Liver (tissue), 9 donors: Measurements from ENCODE around the gene SCN1A. TPM values are rescaled to one million over a fixed set of nuclear protein-coding genes. Genes with fewer than 3 reads are reported as not detected.

Experiments
- DNase-seq: peaks from one replicate; pipeline ENCODE4 v3.0.0-alpha.2; 2017; ENCODE audit warnings: low spot score
- H3K27ac ChIP-seq, 2 donors: one replicate each; pipeline ENCODE4 v1.7.0; 2013; ENCODE audit warnings: inconsistent platforms in 2 of 2, low read length in 2 of 2, control low read depth in 1 of 2, low read depth in 1 of 2, mild to moderate bottlenecking in 1 of 2
- H3K27me3 ChIP-seq, 4 donors: one replicate each; pipeline versions ENCODE4 v1.6.1 to v1.7.0; 2013; ENCODE audit warnings: low read length in 3 of 4, inconsistent platforms in 1 of 4, mild to moderate bottlenecking in 1 of 4, moderate library complexity in 1 of 4; ENCODE audit not compliant: control insufficient read depth in 4 of 4, insufficient read depth in 4 of 4
- H3K36me3 ChIP-seq, 4 donors: one replicate each; pipeline versions ENCODE4 v1.6.1 to v1.7.0; 2013; ENCODE audit warnings: low read length in 3 of 4, mild to moderate bottlenecking in 3 of 4, low read depth in 1 of 4, moderate library complexity in 1 of 4; ENCODE audit not compliant: control insufficient read depth in 4 of 4, insufficient read depth in 3 of 4
- H3K4me1 ChIP-seq, 4 donors: one replicate each; pipeline versions ENCODE4 v1.6.1 to v1.7.0; 2013; ENCODE audit warnings: low read length in 3 of 4, mild to moderate bottlenecking in 3 of 4, moderate library complexity in 1 of 4; ENCODE audit not compliant: control insufficient read depth in 4 of 4, insufficient read depth in 4 of 4
- H3K4me3 ChIP-seq, 3 donors: one replicate each; pipeline versions ENCODE4 v1.6.1 to v1.7.0; 2013; ENCODE audit warnings: low read length in 3 of 3, control low read depth in 1 of 3, low read depth in 1 of 3, mild to moderate bottlenecking in 1 of 3
- H3K9ac ChIP-seq, 2 donors: one replicate each; pipeline ENCODE4 v1.7.0; 2013; ENCODE audit warnings: low read length in 2 of 2, mild to moderate bottlenecking in 2 of 2, moderate library complexity in 2 of 2, control low read depth in 1 of 2, low read depth in 1 of 2
- H3K9me3 ChIP-seq, 4 donors: one replicate each; pipeline versions ENCODE4 v1.6.1 to v1.7.0; 2013; ENCODE audit warnings: low read length in 3 of 4; ENCODE audit not compliant: control insufficient read depth in 4 of 4
- EGR1 ChIP-seq, 2 donors: IDR thresholded peaks; 2 replicates each; pipeline ENCODE4 v1.6.1; 2016 to 2018; ENCODE audit warnings: antibody characterized with exemption in 2 of 2, low read depth in 2 of 2
- FOXA1 ChIP-seq: IDR thresholded peaks from 2 replicates; pipeline ENCODE4 v1.6.1; 2016; ENCODE audit warnings: antibody characterized with exemption
- FOXA2 ChIP-seq: IDR thresholded peaks from 2 replicates; pipeline ENCODE4 v1.6.1; 2016; ENCODE audit warnings: antibody characterized with exemption
- GABPA ChIP-seq, 2 donors: IDR thresholded peaks in 1 of 2; conservative IDR thresholded peaks in 1 of 2; 2 replicates each; pipeline ENCODE4 v1.6.1; 2016; ENCODE audit warnings: antibody characterized with exemption in 2 of 2, mild to moderate bottlenecking in 1 of 2, moderate library complexity in 1 of 2
- HNF4A ChIP-seq, 2 donors: conservative IDR thresholded peaks; 2 replicates each; pipeline ENCODE4 v1.6.1; 2016; ENCODE audit warnings: antibody characterized with exemption in 2 of 2, mild to moderate bottlenecking in 2 of 2
- HNF4G ChIP-seq: IDR thresholded peaks from 2 replicates; pipeline ENCODE4 v1.6.1; 2016; ENCODE audit warnings: antibody characterized with exemption
- JUND ChIP-seq, 2 donors: IDR thresholded peaks; 2 replicates each; pipeline ENCODE4 v1.6.1; 2016; ENCODE audit warnings: antibody characterized with exemption in 2 of 2
- NR2F2 ChIP-seq: IDR thresholded peaks from 2 replicates; pipeline ENCODE4 v1.6.1; 2016; ENCODE audit warnings: antibody characterized with exemption
- RAD21 ChIP-seq, 2 donors: IDR thresholded peaks; 2 replicates each; pipeline ENCODE4 v1.6.1; 2016; ENCODE audit warnings: antibody characterized with exemption in 2 of 2, mild to moderate bottlenecking in 2 of 2
- RXRA ChIP-seq, 2 donors: IDR thresholded peaks; 2 replicates each; pipeline ENCODE4 v1.6.1; 2017 to 2018; ENCODE audit warnings: antibody characterized with exemption in 2 of 2, mild to moderate bottlenecking in 1 of 2
- SP1 ChIP-seq: IDR thresholded peaks from 2 replicates; pipeline ENCODE4 v1.6.1; 2018; ENCODE audit warnings: antibody characterized with exemption, mild to moderate bottlenecking
- TAF1 ChIP-seq: conservative IDR thresholded peaks from 2 replicates; pipeline ENCODE4 v1.6.1; 2016; ENCODE audit warnings: antibody characterized with exemption, mild to moderate bottlenecking
- YY1 ChIP-seq: IDR thresholded peaks from 2 replicates; pipeline ENCODE4 v1.6.1; 2016; ENCODE audit warnings: antibody characterized with exemption, mild to moderate bottlenecking
- WGBS: extraction: QIAGEN DNeasy Blood & Tissue Kit; methylation state at CpG from one replicate; pipeline ENCODE4 v1.1.7; 2013; 5-methylcytosine and 5-hydroxymethylcytosine counted together
- polyA plus RNA-seq, 2 donors: library from polyadenylated mRNA; stranded (reverse) in 1 of 2; unstranded in 1 of 2; fragments of 200-250 nt in 1 of 2; fragments of >200 nt in 1 of 2; fragmentation: Nextera tagmentation in 1 of 2; extraction: Ambion mirVana in 1 of 2; gene quantifications; one replicate each; pipeline versions ENCODE4 v1.2.1 to v1.2.3, GENCODE V29; 2013 to 2015
- total RNA-seq, 2 donors: library from RNA; depleted of rRNA; stranded (reverse); fragments of >200 nt; gene quantifications; one replicate each; pipeline ENCODE4 v1.2.3, GENCODE V29; 2014
- TF ChIP-seq, protein P1 (sequence below): IDR thresholded peaks from 2 replicates; pipeline ENCODE4 v1.6.1; 2016; ENCODE audit warnings: antibody characterized with exemption, mild to moderate bottlenecking
- TF ChIP-seq, protein P2 (sequence below): fragments of 150-350 bp; IDR thresholded peaks from 2 replicates; pipeline ENCODE4 v1.5.1; 2017; ENCODE audit warnings: improper control_type of control experiment, low read depth, low read length; ENCODE audit not compliant: missing input control
- TF ChIP-seq, protein P3 (sequence below): IDR thresholded peaks from 2 replicates; pipeline ENCODE4 v1.6.1; 2016; ENCODE audit warnings: antibody characterized with exemption
- TF ChIP-seq, protein P4 (sequence below): IDR thresholded peaks from 2 replicates; pipeline ENCODE4 v1.6.1; 2016; ENCODE audit warnings: antibody characterized with exemption
- donor health status: healthy.
- donor health status: healthy.
- donor health status: healthy.
- donor health status: healthy.
- donor health status: healthy.

SCN1A gene
- total and polyA plus RNA-seq, 4 donors = 0.11 TPM; not detected in 3

DNA sequence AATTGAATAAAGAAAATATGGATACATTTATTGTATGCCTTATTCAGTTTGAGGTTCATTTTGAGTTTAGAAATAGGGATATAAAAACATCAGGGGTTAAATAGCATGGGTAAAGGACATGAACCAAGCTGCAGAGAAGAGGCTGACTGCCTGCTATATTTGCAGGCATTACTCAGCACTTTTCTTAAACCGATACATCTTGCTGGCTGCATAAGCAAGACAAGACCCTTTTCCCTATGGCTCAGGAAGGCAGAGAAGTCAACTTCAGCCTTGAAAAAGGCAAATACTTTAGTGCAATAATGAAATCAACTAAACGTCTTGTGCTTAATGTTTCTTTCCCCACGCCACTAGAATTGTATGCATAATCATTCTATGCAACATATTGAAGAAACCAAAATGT is 36.4 kb downstream of the SCN1A start:
- no peak for DNase-seq
- H3K9me3 ChIP-seq = no peaks in the 10 kb centered on the region
- TF ChIP-seq TAF1 (no peak), RAD21 (IDR thresholded peaks at IDR 0.05) (no peak), HNF4G (no peak), EGR1 (IDR thresholded peaks at IDR 0.05; ENCODE audit: low read depth in 2 of 2) (no peak), RXRA (IDR thresholded peaks at IDR 0.05) (no peak), FOXA1 (no peak), NR2F2 (no peak)
- TF ChIP-seq, protein P1, sequence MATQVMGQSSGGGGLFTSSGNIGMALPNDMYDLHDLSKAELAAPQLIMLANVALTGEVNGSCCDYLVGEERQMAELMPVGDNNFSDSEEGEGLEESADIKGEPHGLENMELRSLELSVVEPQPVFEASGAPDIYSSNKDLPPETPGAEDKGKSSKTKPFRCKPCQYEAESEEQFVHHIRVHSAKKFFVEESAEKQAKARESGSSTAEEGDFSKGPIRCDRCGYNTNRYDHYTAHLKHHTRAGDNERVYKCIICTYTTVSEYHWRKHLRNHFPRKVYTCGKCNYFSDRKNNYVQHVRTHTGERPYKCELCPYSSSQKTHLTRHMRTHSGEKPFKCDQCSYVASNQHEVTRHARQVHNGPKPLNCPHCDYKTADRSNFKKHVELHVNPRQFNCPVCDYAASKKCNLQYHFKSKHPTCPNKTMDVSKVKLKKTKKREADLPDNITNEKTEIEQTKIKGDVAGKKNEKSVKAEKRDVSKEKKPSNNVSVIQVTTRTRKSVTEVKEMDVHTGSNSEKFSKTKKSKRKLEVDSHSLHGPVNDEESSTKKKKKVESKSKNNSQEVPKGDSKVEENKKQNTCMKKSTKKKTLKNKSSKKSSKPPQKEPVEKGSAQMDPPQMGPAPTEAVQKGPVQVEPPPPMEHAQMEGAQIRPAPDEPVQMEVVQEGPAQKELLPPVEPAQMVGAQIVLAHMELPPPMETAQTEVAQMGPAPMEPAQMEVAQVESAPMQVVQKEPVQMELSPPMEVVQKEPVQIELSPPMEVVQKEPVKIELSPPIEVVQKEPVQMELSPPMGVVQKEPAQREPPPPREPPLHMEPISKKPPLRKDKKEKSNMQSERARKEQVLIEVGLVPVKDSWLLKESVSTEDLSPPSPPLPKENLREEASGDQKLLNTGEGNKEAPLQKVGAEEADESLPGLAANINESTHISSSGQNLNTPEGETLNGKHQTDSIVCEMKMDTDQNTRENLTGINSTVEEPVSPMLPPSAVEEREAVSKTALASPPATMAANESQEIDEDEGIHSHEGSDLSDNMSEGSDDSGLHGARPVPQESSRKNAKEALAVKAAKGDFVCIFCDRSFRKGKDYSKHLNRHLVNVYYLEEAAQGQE = no peak
- no peaks in the 10 kb centered on the region for H3K4me1 ChIP-seq
- no peak overlapping the region for H3K27ac ChIP-seq
- H3K27me3 ChIP-seq = no peaks in the 10 kb centered on the region
- 56% methylated on average over 3 of the region's 3 CpGs for WGBS
- H3K4me3 ChIP-seq = no peak overlapping the region
- H3K36me3 ChIP-seq = no peaks in the 10 kb centered on the region
- no peak overlapping the region for H3K9ac ChIP-seq

DNA sequence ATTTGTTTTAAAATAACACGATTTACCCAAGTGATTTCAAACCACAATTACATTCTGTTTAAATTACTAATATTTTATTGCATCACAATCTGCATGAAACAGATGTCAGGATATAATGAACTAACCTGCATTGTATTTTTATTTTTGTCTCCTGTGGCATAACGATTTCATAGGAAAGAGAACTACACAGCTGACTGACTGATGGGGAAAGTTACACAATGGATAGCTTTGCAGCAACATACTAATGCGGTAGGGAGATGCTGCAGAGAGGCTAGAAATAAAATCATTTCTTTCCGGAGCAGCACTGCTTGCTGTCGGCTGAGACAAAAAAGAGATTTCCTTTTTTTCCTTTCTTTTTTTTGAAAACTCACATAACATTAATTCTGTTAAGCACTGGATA is 36.9 kb downstream of the SCN1A start:
- no peak overlapping the region for H3K4me3 ChIP-seq
- H3K9ac ChIP-seq = no peak overlapping the region
- 55% methylated on average over 5 of the region's 5 CpGs for WGBS
- H3K27me3 ChIP-seq = no peaks in the 10 kb centered on the region
- H3K4me1 ChIP-seq = no peaks in the 10 kb centered on the region
- TF ChIP-seq RXRA (IDR thresholded peaks at IDR 0.05) = no peak
- no peak for TF ChIP-seq FOXA1
- TF ChIP-seq SP1 = no peak
- no peak for TF ChIP-seq GABPA (IDR thresholded peaks at IDR 0.05 in 1 of 2, conservative IDR thresholded peaks at IDR 0.05 in 1 of 2)
- TF ChIP-seq YY1 = no peak
- TF ChIP-seq NR2F2 = no peak
- no peaks in the 10 kb centered on the region for H3K9me3 ChIP-seq
- H3K36me3 ChIP-seq = no peaks in the 10 kb centered on the region
- DNase-seq = no peak
- no peak overlapping the region for H3K27ac ChIP-seq

DNA sequence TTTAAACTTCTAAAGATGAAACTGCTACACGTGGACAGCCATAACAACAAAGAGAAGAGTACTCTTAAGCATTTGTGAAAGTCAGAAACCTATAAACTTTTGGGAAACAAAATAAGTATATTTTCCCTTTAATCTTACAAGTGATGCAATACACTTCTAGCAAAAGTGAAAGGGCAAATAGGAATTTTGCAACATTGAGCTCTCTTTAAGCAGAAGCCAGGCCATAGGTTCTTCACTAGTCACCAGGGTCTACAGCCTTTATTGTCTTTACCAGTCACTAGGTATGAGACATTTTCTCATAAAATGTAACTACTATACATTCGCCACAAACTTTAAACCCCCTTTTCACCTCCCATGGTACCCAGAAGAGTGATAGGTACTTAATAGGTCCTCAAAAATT is 37.5 kb downstream of the SCN1A start:
- H3K27ac ChIP-seq = no peak overlapping the region
- no peaks in the 10 kb centered on the region for H3K9me3 ChIP-seq
- no peak overlapping the region for H3K9ac ChIP-seq
- no peaks in the 10 kb centered on the region for H3K36me3 ChIP-seq
- 84% methylated on average over 2 of the region's 2 CpGs for WGBS
- TF ChIP-seq NR2F2 = no peak
- TF ChIP-seq, protein P2, sequence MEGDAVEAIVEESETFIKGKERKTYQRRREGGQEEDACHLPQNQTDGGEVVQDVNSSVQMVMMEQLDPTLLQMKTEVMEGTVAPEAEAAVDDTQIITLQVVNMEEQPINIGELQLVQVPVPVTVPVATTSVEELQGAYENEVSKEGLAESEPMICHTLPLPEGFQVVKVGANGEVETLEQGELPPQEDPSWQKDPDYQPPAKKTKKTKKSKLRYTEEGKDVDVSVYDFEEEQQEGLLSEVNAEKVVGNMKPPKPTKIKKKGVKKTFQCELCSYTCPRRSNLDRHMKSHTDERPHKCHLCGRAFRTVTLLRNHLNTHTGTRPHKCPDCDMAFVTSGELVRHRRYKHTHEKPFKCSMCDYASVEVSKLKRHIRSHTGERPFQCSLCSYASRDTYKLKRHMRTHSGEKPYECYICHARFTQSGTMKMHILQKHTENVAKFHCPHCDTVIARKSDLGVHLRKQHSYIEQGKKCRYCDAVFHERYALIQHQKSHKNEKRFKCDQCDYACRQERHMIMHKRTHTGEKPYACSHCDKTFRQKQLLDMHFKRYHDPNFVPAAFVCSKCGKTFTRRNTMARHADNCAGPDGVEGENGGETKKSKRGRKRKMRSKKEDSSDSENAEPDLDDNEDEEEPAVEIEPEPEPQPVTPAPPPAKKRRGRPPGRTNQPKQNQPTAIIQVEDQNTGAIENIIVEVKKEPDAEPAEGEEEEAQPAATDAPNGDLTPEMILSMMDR = no peak
- TF ChIP-seq, protein P3, sequence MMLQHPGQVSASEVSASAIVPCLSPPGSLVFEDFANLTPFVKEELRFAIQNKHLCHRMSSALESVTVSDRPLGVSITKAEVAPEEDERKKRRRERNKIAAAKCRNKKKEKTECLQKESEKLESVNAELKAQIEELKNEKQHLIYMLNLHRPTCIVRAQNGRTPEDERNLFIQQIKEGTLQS = no peak
- no peak for TF ChIP-seq HNF4A (conservative IDR thresholded peaks at IDR 0.05)
- TF ChIP-seq FOXA2 = no peak
- TF ChIP-seq, protein P4, sequence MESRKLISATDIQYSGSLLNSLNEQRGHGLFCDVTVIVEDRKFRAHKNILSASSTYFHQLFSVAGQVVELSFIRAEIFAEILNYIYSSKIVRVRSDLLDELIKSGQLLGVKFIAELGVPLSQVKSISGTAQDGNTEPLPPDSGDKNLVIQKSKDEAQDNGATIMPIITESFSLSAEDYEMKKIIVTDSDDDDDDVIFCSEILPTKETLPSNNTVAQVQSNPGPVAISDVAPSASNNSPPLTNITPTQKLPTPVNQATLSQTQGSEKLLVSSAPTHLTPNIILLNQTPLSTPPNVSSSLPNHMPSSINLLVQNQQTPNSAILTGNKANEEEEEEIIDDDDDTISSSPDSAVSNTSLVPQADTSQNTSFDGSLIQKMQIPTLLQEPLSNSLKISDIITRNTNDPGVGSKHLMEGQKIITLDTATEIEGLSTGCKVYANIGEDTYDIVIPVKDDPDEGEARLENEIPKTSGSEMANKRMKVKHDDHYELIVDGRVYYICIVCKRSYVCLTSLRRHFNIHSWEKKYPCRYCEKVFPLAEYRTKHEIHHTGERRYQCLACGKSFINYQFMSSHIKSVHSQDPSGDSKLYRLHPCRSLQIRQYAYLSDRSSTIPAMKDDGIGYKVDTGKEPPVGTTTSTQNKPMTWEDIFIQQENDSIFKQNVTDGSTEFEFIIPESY = no peak
- no peak for TF ChIP-seq SP1
- no peak for TF ChIP-seq RAD21 (IDR thresholded peaks at IDR 0.05)
- no peak for TF ChIP-seq JUND (IDR thresholded peaks at IDR 0.05)
- no peak for TF ChIP-seq YY1
- no peak for TF ChIP-seq FOXA1
- TF ChIP-seq HNF4G = no peak
- TF ChIP-seq GABPA (IDR thresholded peaks at IDR 0.05 in 1 of 2, conservative IDR thresholded peaks at IDR 0.05 in 1 of 2) = no peak
- no peak for TF ChIP-seq EGR1 (IDR thresholded peaks at IDR 0.05; ENCODE audit: low read depth in 2 of 2)
- no peak overlapping the region for H3K4me3 ChIP-seq
- H3K4me1 ChIP-seq = no peaks in the 10 kb centered on the region
- no peak for DNase-seq
- H3K27me3 ChIP-seq = no peaks in the 10 kb centered on the region
